HG02938 (cell line): ENCODE data around the gene KRT80.

ENCODE experiments used
- ATAC-seq: cut with Tn5 transposase; IDR thresholded peaks from one replicate; pipeline ENCODE4 v1.9.1; 2021; ENCODE audit warnings: mild to moderate bottlenecking, moderate library complexity; ENCODE audit not compliant: unreplicated experiment

The KRT80 gene

DNA sequence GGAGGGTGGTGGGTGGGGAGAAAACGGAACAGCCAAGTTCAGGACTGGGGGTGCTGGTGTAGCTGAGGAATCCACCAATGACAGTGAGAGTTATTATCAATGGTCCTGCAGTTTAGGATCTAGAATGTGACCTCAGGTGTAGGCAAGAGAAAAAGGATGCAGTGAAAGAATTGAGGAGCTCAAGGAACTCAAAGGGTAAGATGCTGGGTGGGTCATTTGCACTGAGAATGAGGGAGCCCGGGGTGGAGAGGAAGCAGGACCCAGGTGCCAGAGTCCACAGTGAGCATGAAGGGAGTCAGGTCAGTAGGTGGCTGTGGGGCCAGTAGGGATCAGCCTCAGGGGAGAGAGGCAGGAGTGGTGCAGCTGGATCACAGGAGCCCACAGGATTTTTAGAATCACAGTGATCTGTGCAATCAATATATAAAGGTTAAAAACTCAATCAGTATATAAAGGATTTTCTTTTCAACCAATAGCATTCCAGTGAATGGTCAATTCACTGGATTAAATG, 38.1 kb upstream of the KRT80 start:
- no peak for ATAC-seq

GRCh38 chr12:52228931-52229330, 37.1 kb upstream of the KRT80 start:
- ATAC-seq: no peak

DNA sequence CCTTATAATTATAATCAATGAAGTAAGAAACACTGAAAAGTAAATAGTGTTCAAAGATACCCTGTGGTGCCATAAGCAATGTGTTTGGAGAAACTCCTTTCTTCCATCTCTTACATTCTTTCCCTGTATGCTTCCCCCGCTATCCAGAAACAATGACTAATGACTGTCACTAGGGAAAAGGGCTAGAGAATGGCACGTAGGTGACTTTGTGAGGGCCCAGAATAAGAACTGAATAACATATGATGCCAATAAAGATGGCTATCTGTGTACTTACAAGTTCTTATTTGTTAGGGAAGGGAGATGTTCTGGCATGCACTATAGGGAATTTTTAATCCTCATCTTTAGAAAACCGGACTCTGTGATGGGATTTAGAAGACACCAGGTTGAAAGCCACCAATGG, 36.6 kb upstream of the KRT80 start:
- ATAC-seq: no peak

- ATAC-seq: no peak
Measured at GRCh38 chr12:52227606-52228166, 35.9 kb upstream of the KRT80 start.

- no peak for ATAC-seq
Measured at GRCh38 chr12:52226446-52226845, 34.6 kb upstream of the KRT80 start.

- no peak for ATAC-seq
Measured at GRCh38 chr12:52225752-52226151, 33.9 kb upstream of the KRT80 start.

DNA sequence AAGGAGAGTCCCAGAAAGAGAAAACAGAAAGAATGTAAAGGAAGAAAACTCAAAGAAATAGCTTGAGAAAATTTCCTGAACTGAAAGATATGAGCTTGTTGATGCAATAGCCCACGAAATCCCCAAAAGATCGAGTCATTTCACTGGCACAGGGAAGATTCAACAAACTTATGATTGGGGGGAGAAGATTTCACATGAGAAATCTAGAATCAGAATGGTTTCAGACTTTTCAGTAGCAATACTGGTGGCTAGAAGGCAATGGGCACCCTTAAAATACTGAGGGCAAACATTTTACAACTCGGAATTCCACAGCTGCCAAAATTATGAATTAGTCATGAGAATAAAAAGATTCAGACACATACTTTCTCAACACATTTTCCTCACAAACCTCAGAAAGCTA, 32.3 kb upstream of the KRT80 start:
- ATAC-seq: no peak

DNA sequence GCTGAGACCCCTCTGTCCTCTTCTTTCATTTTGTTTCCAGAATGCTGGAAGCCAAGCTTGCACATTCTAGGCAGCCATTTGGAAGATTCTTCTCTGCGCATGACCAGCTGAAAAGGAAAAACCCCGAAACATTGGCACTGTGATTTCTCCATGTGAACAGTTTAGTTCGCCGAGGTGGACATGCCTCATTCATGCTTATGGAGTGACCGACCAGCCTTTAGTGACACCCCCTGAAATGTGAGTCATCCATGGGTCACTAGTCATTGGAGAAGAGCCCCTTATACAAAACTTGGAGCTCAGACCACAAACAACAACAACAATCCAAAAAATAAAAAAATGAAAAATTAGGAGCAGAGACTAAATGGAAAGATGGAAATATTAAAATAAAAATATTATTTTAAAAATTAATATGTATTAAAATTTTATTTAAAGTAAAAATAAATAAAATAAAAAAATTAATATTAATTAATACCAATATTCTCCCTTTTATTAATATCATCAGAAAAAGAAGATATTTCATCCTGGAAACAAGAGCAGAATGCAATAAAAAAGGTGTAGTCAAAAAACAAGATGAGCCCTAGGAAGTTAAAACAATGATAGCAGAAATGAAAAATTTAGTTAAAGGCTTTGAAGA, 31.7 kb upstream of the KRT80 start:
- no peak for ATAC-seq

DNA sequence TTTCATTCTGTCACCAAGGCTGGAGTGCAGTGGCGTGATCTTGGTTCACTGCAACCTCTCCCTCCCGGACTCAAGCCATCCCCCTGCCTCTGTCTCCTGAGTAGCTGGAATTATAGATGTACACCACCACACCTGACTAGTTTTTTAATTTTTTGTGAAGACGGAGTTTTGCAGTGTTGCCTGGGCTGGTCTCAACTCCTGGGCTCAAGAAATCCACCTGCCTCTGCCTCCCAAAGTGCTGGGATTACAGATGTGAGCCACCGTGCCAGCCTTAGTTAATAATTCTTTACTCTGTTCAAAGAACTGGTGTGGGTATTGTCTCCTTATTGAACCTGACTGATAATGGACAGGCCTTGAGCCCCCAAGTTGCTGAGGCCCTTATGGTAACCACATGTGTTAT, 30.9 kb upstream of the KRT80 start:
- no peak for ATAC-seq

DNA sequence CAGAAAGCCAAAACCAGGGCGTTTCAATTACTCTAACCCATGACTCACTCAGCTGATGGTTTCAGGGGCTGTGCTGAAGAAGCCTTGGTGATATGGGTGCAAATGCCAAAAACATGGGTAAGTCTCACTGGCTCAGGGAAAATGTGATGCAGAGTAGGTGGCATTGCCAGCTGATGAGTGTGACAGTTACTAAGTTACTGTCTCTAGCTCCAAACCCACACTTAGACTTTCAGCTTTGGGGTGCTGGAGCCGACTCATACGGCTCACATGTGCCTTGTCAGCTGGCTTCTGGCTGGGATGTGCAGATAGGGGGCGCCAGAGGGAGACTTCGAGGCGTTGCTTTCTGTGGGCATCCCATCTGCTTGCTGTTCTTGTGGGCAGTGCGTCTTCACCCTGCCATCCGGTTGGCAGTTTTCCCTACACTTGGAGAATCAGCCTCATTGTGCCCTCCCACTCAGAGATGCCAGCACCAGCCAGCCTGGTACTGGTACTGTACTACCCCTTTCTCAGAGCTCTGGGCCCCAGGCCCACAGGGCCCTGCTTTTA, 30.2 kb upstream of the KRT80 start:
- ATAC-seq: no peak

DNA sequence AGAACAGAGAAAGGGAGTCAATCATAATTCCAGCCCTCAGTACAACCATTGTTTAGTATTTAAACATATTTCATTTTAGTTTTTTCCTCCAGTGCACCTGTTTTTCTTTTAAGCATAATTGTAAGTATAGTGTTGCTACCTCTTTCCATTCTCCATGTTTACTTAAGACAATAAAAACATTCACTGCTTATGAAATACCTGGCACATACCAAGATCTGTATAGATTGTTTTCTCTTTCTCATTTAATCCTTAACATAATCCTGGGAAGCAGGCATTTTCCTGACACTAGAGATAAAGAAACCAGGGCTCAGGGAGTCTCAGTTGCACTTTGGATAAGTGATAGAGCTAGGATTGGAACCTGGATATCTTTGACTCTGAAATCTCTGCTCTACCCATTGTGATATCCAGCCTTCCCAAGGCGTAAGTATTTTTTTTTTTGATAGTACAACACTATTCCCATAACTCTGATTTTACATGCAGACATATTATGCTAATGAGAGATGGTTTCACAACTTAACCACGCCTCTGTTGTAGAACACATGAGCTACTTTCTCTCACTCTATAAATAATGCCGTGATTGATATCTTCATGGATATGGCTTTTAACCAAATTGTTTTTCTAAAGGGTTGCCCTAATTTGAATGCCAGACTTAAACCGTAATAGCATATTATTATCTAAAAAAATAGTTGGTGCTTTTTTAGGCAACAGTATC, 29.4 kb upstream of the KRT80 start:
- no peak for ATAC-seq

DNA sequence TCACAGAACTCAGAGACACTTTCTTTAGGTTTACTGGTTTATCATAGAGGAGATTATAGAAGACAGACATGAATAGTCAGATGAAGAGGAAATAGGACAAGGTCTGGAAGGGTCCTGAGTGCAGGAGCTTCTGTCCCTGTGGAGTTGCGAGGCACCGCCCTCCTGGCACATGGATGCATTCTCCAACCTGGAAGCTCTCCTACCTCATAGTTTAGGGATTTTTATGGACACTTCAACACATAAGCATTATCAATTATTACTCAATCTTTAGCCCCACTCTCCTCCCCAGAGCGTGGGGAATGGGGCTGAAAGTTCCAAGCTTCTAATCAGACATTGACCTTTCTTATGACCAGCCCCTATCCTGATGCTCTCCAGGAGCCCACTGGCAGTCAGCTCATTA, 28.7 kb upstream of the KRT80 start:
- ATAC-seq: no peak

GRCh38 chr12:52218001-52218400, 26.2 kb upstream of the KRT80 start:
- no peak for ATAC-seq

- ATAC-seq: no peak
Measured at GRCh38 chr12:52217223-52217622, 25.4 kb upstream of the KRT80 start.

GRCh38 chr12:52216807-52217206, 25.0 kb upstream of the KRT80 start:
- ATAC-seq: no peak

DNA sequence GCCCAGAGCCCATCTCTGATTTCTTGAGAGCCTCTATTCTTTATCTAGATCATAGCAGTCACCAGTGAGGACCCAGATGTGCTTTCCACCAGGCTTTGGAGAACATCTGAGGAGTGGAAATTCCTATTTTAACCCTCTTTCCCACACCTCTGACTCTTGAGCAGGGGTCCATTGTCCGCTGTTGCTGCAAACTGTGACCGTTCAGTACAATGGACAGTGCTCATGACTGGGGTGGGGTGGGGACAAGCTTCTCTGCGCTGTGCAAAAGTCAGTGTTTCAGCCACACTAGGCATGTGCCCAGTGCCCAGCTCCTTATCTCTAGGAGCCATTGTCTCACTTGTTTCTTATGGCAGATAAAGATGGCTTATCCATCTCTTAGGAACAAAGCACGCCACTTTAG, 24.3 kb upstream of the KRT80 start:
- ATAC-seq: no peak

DNA sequence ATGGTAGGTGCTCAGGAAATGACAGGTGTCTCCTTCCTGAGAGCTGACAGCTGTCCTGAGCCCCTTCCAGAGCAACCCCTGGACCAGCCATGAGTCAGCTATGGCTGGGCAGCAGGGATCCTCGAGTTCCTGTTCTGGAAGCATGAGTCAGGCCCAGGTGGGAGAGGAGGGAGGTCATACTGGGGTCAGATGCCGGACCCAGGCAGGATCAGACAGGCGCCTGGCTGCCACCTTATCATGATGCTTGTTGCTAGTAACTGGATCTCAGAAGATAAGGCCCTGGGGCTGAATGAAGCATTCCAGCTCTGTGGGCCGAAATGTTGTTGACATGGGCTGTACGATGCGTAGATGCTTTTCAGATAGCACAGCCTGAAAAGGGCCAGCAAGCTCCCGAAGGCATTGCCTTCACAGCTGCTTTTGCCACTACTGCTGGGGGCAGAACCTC, 23.8 kb upstream of the KRT80 start:
- ATAC-seq: no peak

- no peak for ATAC-seq
Measured at GRCh38 chr12:52214421-52214802, 22.6 kb upstream of the KRT80 start.

DNA sequence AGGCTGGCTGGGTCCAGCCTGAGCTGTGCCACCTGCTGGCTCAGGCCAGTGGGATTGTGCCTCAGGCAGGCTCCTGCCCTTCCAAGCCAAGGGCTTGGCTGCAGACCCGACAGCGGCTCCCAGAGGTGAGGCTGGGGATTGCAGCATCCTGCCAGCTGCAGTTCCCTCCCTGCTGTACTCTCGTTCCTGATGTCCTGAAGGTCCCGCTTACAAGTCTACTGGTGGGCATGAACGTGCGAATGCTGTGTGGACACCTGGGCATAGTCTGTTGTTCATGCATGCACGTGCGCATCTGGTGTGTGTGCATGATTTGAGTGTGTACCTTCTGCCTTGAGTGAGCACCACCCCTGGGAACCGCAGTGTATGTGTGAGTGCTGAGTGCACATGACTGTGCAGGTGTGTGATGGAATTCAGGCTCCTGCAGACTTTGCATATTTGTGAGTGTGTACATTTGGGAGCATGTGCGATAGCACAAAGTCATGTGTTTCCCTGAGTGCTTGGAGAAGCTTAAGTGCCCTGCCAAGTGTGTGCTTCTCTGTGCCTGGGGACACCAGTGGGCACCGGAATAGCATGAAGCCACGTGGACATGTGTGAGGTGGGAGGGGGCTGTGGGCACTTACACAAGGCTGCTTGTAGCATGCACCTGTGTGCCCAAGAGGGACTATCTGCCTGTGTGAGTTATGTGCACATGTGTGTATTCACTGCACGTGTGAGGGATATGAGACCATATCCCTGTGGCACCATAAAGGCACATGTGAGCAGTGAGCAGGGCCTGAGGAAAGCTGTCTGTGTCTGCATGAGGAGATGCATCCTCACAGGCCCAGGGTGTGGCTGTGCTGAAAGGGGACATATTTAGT, 22.0 kb upstream of the KRT80 start:
- ATAC-seq: no peak

GRCh38 chr12:52212701-52213563, 21.1 kb upstream of the KRT80 start:
- ATAC-seq: no peak
